ENCODE data around the gene LMAN2.

DNA sequence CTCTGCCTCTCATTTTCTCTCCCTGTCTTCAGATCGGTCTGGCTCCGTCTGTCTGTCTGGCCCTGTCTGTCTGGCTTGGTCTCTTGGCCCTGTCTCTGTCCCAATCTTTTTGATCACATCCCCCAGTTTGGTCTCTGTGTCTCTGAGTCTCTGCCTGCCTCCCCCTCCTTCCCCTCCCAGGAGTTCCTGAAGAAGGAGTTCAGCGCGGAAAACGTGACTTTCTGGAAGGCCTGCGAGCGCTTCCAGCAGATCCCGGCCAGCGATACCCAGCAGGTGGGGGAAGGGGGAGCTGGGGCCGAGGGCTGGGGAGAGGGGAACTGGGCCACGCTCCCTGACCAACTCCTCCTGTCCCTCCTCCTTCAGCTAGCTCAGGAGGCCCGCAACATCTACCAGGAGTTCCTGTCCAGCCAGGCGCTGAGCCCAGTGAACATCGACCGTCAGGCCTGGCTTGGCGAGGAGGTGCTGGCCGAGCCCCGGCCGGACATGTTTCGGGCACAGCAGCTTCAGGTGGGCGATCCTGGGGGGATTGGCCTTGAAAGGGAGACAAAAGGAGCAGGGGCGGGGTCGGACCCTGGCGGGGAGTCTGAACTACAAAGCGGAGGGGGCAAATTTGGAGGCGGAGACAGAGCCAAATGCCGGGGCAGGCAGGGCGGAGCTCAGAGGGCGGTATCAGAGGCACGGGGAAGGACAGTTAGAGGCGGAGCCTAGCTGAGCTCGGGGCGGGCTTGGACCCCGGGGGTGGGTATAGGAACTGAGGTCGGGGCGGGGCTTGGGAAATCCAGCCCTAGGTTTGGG lies 15.3 kb upstream of the LMAN2 start:
- no peak for TF ChIP-seq EZH2 (IDR thresholded peaks at IDR 0.05; ENCODE audit: low read length)
- TF ChIP-seq, protein P1, sequence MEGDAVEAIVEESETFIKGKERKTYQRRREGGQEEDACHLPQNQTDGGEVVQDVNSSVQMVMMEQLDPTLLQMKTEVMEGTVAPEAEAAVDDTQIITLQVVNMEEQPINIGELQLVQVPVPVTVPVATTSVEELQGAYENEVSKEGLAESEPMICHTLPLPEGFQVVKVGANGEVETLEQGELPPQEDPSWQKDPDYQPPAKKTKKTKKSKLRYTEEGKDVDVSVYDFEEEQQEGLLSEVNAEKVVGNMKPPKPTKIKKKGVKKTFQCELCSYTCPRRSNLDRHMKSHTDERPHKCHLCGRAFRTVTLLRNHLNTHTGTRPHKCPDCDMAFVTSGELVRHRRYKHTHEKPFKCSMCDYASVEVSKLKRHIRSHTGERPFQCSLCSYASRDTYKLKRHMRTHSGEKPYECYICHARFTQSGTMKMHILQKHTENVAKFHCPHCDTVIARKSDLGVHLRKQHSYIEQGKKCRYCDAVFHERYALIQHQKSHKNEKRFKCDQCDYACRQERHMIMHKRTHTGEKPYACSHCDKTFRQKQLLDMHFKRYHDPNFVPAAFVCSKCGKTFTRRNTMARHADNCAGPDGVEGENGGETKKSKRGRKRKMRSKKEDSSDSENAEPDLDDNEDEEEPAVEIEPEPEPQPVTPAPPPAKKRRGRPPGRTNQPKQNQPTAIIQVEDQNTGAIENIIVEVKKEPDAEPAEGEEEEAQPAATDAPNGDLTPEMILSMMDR (optimal IDR thresholded peaks at IDR 0.05 in 1 of 3, IDR thresholded peaks at IDR 0.05 in 1 of 3, conservative IDR thresholded peaks at IDR 0.05 in 1 of 3; ENCODE audit: extremely low read depth in 1 of 3, insufficient read depth in 2 of 3, low read length in 3 of 3), result no peak
